ENCODE results near the gene LDHD.
"Not testable (repeated sequence)": the region's sequence is repeated elsewhere in the genome, so short reads cannot be mapped to it uniquely, and the experiment has no call there.

LDHD gene

DNA sequence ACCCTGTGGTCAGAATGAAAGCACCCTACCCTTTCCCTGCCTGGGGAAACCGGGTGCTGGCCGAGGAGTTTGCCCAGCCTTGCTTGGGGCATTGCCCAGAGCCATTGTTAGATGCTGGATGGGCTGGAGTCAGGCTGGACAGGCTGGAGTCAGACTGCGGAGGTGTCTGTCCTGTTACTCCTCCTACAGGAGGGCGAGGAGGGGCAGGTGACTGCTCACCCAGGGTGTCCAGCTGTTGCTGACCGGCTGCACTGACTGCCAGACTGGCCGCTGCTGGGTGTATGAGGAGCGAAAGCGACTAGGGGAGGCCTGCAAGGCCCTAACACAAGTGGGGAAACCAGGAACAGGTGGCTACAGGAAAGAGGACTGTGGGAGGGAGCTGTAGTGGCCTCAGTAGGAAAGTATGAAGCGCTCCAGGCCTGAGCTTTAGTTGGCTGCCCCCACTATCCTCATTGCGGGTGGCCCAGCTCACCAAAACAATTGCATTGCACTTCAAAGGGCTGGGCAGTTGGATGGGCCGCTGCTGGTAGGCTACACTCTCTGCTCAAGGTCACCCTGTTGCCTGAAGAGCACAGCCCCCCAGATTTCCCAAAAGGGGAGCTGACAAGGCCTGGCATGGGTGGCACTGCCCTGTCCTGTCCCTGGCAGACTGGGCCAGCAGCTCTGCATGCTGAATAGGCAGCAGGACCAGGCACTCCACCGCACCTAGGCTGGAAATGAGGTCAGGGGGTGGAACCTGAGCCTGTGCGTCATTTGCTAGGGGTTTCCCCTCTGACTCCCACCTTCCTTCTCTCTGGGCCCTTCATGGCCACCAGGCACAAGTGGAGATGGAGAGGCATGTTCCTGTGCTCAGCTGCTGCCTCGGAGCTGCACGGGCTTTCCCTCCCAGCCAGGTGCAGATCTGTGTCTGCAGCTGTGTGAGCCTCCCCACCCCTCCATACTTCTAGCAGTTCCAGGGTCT is 18.4 kb downstream of the LDHD start:
- DNase-seq = no peak

DNA sequence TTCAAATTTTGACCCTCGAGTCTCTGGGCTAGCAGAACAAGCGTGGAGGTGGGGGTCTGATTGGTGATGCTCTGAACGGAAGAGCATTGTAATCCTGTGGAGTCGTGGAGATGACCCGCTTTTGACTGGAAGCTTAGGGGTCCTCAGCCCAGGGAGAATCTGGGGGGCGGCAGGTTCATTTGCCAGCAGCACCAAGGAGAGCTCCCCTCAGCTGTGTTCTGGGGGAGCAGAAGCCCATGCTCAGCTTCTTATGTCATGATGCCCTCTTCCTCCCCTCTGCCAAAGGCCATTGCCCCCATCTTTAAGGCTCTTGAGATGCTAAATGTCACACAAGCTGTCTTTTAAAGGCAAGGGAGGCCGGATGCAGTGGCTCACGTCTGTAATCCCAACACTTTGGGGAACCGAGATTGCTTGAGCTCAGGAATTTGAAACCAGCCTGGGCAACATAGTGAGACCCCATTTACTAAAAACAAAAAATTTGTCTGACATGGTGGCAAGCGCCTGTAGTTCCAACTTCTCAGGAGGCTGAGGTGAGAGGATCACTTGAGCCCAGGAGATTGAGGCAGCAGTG is 19.3 kb downstream of the LDHD start:
- DNase-seq = no peak

DNA sequence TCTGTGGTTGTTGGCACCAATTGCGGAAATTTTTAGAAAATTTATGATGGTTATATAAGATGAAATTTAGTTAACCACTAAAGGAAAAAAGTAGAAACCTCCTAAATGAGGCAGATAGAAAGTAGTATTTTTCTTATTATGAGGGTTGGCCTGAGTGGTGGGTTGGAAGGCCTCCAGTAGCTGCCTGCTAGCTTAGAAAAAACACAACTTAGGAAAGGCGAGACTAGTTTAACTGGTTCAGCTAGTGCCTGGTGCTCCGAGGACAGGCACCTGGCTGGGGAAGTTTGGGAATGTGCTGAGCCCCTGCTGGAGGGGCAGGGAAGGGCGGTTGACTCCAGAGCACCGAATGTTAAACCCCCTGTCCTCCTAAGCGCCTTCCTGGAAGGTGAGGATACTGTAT is 19.9 kb downstream of the LDHD start:
- DNase-seq = no peak

DNA sequence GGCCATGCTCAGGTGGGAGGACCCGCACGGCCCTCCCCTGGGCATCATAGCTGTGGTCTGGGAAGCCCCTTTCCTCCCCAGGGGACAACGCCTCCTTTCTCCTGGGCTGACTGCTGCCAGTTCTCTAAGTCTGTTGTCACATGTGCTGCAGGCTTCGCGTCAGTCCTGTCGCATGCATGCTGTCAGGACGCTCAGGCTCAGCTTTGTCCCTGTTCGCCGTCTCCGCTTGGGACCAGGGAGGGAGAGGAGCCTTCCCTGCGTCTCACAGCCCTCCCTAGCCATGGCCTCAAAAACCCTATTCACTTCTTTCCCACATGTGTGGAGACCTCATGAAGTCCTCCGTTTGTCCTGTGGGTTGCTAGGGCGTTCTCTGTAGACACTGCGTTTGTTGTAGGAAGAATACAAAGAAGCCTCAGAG is 21.4 kb downstream of the LDHD start:
- DNase-seq = no peak

DNA sequence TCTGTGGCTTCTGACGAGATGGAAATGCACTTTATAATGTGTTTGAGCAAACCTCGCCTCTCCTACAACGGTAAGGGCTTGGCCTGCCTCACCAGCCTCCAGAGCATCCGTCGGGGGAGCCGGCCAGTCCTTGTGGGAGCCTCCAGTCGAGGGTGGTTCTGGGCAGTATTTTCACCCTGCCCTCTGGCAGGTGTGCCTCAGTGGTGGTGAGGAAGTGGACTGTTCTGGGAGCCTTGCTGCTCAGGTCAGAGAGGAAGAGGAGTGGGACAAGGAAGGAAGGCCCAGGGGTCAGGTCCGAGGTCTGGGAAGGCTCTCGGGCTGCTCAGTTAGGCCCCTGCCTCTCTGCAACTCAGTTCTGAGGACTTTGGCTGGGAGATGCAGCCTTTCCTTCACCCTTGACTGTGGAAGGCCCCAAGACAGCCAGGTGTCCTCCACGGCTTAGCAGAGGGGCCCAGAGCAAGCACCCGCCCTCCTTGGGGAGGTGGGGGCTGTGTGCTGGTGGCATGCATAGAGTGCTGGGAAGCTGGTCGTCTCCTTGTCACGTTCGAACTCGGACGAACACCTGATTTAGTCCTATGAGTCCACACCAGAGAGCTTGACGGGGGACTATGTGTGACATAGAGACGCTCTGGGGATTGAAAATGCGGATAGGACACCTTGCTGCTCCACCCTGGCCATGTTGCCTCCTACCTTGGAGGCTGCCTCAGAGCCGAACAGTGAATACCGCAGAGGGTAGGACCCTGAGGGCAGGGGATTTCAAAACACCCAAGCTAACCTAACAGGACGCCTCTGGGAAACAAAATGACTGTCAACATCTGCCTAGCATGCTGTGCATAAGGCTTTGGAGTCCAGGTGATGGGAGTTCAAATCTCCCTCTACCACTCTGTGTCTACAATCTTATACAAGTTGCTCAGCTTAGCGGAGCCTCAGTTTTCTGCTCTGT is 22.7 kb downstream of the LDHD start:
- no peak for DNase-seq

DNA sequence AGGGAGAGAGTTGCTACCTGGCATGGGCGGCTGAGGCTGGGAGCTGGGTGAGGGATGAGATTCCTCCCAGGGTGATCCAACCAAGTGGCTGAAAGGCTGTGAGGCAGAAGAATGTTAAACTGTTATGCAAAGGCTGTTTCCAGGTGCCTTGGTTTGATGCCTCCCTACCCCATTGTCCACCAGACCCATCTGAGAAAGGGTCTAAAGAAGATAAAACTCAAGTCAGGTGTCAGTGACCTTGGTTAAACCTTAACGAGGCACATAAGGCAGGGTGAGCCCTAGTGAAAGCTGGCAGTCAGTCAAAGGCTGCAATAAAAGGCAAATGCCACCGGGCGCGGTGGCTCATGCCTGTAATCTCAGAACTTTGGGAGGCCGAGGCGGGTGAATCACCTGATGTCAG is 23.8 kb downstream of the LDHD start:
- DNase-seq = no peak

DNA sequence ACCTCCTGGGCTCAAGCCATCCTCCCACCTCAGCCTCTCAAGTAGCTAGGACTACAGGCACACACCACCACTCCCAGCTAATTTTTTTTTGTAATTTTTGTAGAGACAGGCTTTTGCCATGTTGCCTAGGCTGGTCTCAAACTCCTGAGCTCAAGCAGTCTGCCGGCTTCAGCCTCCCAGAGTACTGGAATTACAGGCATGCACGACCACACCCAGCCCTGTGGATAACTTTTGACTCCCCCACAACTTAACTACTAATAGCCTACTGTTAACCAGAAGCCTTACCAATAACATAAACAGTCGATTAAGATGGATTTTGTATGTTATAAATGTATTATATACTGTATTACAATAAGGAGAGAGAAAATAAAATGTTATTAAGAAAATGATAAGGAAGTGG is 25.0 kb downstream of the LDHD start:
- DNase-seq = not testable (repeated sequence)

DNA sequence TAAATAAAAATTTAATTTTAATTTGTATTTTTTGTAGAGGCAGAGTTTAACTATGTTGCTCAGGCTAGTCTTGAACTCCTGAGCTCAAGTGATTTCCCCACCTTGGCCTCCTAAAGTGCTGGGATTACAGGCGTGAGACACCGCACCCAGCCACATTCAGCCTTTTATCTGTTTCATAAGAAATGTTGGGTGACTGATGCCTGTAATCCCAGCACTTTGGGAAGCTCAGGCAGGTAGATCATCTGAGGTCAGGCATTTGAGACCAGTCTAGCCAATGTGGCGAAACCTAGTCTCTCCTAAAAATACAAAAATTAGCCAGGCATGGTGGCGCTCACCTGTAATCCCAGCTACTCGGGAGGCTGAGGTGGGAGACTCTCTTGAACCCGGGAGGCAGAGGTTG is 25.7 kb downstream of the LDHD start:
- DNase-seq = not testable (repeated sequence)

DNA sequence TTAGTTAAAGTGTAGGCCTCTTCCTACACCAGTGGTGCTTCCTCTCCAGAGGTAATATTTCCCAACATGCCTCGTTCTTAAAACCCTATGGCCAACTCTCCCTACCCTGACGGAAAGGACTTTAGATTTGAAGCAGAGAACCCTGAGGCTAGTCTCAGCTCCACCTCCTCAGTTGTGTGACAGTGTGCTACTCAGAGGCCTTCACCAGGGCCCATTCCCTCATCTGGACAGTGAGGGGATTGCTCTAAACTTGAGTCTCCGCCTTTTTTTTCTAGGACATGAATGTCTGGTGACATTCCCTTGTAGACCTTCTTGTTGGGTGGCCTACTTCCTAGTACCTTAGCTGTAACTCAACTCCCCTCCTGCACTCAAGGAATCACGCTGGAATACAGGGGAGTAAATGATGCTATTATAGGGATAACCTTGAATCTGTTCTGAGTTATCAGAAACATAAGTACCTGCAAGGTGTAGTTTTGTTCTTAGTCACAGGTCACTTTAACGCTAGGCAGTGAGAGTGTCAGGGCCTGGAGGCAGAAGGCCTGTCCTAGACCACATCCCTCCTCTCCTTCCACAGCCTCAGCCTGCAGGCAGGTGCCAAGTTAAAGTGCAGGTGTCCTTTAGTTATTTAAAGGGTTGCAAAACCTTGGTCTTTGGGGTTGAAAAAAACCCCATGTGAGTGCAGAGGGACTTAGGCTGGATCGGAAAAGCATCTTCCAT is 26.9 kb downstream of the LDHD start:
- no peak for DNase-seq

DNA sequence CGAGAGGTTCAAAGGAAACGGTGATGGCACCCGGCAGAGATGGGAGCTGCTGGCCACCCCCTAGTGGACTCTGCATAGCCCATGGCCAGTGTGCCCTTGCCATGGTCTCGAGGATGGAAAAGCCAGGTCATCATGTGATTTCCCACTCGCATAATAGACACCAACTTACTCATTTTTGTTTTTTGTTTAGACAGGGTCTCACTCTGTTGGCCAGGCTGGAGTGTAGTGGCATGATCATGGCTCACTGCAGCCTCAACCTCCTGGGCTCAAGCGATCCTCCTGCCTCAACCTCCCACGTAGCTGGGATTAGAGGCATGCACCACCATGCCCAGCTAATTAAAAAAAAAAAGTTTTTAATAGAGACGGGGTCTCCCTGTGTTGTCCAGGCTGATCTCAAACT is 27.6 kb downstream of the LDHD start:
- DNase-seq = no peak

DNA sequence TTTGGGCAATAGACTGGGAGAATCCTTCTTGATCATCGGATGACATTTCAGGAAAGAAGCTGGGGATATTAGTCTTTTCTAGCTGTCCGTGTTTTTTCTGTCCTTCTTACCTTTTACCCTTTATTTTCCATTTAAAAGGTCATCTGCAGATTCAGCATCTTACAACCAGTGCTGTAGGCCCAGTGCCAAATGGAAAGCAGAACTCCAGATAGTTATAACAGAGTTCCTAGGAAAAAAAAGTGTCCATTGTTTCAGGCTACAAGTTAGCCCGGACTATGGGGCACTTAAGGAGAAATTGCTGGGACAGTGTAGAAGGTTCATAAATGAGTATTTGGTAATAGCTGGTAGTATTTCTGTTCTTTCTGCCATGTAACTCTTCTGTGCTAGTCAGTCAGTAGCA is 28.4 kb downstream of the LDHD start:
- DNase-seq = no peak

DNA sequence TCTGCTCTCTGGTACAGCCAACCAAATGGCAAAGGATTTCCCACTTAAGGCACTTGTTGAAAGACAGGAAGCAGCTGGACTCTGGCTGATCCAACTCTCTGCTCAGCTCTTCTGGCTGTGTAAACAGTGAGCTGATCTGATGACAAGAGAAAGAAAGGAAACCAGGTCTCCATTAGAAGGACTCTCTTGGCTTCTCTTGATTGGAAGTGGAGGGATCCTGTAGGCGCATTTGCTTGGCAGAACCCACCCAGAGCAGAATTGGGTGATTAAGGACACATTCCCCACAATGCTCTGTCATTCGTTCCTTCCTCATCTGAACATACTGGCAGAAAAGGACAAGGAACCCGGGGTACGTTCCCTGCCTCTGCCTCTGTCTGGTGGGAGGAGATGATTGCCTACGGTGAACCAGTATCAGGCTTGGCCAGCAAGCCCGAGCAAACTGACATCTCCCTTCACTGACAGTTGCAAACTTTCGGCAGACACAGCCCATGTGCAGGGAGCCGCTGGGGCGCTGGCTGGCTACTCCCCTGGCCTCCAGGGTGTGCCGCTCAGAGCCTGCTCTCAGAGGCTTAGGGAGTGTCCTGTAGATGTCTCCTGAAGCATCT is 29.1 kb downstream of the LDHD start:
- peak; percentile 53 for DNase-seq

DNA sequence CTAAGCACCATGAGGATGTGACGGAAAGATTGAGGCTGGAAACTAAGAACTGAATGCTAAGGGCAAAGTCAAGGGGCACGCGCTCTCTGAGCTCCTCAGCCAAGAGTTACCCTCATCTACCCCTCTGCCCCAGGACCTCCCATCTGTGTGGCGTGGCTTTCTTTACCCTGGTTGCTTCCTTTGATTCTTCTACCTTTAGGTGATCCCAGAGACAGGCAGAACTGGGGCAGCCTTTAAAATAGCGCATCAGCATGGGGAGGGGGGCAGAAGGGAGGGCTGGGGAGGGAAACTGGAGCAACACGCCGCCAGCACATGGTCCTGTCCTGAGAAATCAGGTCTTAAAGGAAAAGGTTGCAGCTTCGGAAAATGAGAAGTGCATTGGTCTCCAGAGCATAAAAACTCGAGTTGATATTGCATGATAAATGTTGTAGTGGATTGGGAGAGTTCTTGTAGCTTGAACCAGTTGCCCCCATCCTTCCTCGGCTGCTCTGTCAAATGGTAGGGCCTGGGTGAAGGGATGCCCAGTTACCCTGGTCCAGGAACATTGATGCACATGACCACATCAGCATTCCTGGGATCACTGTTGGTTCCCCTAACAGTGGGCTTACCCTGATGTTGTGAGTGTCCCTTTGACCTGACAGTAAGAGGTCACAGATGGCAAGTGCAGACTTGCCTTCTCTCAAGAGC is 29.7 kb downstream of the LDHD start:
- DNase-seq = no peak

DNA sequence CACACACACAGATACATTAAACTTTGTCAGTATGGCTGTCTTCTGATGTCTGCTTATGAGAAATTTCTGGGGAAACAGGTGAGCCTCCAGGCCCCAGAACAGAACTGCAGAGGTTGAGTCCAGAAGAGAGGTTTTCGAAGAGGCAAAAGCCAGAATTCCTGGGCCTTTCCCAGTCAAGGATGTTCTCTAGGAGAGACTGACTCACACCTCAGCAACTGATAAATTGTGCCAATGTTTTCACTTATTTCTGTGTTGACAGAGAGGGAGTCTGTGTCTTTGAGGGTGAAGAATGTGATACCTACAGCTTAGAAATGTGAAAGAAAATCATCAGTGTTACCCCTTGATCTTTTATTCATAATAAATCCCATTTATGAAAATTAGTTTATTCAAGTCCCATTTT is 30.3 kb downstream of the LDHD start:
- DNase-seq = no peak

DNA sequence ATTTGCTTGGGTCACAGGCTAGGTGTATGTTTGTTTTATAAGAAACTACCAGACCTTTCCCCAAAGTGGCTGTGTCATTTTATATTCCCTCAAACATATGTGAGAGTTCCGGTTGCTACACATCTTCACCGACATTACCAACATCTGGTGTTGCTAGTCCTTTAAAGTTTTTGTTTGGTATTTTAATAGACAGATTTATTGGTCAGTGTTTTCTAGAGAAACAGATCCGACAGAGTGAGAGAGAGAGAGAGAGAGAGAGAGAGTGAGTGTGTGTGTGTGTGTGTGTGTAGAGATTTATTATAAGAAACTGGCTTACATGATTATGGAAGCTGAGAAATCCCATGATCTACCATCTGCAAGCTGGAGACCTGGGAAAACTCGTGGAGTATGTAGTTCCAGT is 31.0 kb downstream of the LDHD start:
- no peak for DNase-seq

DNA sequence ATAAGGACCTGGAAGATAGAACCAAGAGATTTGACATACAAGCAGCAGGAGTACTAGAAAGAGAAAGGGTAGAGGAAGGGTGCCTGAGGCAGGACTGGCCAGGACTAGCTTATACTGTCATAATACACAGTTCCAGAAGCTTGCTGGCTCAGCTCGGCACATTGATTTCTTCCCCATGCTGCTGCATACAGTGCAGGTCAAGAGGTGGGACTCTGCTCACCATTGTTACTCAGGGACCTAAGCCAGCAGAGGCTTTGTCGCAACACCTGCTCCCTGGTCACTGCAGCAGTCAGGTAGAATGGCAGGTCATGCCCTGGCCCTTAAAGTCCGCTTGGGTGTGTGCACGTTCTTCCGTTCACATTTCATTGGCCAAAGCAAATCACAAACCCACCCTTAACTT is 32.8 kb downstream of the LDHD start:
- no peak for DNase-seq

DNA sequence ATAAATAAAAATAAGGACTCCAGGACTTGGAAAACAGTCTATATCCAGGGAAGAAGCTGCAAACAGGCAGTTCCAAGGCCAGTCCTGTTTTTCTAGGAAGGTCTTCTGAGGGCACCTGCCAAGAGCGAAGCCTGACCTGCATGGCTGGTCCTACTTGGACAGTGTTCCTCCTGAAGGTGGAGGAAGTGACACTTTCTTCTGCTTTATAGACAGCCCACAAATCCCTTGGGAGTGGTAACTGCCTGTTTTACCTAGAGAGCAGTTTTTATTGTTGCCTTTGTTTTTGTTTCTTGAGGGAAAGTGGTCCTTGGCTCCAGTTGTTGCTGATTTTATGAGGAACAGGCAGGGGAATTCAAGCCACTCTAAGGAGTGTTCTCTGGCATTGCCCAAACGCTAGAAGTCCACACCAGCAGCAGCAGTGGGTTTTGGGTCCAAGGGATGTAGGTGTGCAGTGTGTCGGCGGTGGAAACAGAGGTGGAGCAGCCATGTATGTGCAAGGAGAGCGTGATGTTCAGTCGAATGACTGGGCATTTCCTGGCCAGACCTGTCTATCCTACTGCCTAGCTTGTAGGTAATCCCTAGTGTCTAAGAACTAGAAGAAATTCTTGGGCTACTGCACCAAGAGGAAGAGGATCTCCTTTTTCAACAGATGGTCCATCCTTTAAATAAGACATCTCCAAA is 35.3 kb downstream of the LDHD start:
- DNase-seq = no peak

DNA sequence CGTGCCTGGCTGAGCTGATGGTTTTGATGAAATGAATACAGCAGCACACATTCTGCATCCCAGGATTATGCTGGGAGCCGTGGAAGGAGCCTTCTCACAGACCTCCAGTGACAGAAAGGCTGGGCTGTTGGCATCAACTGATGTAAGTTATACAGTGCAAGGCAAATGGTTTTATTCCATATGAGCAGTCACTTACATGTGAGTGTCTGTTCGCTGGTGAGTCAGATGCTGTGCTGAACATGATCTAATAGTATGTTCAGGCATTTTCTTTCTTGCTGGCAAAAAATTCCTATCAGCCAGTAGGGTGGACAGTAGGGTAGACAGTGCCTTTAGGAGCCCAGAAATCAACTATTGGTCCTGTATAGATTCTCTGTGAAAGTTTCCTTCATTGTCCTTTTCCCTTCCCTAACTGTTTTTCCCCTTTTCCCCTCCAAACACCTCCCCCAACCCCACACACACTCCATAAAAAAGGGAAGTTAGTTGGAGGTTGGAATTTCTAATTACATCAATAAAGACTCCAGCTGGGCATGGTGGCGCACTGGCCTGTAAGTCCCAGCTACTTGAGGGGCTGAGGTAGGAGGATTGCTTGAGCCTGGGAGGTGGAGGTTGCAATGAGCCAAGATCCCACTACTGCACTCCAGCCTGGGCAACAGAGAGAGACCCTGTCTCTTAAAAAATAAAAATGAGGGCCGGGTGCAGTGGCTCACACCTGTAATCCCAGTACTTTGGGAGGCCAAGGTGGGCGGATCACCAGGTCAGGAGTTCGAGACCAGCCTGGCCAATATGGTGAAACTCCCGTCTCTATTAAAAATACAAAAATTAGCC is 36.2 kb downstream of the LDHD start:
- DNase-seq = peak; percentile 61

DNA sequence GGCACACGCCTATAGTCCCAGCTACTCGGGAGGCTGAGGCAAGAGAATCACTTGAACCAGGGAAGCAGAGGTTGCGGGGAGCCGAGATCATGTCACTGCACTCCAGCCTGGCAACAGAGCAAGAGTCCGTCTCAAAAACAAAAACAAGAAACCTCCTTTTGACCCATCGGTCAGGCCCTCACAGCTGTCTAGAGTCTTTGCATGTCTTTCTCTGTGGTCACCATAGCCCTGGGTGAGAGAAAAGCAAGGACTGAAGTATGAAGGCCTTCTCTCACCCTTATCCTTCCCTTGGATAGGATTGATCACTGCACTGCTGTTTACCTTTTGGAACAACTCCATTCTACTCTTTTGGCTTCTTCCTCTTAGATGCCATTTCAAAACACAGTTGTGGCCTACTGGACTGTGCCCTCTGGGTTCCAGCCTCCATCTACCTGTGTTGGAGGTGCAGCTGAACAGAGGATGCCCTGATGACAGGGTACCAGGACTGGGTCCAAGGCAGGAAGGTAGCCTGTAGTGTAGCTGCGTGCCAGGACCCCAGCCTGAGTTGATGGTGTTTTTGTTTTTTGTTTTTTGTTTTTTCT is 37.1 kb downstream of the LDHD start:
- DNase-seq = no peak

DNA sequence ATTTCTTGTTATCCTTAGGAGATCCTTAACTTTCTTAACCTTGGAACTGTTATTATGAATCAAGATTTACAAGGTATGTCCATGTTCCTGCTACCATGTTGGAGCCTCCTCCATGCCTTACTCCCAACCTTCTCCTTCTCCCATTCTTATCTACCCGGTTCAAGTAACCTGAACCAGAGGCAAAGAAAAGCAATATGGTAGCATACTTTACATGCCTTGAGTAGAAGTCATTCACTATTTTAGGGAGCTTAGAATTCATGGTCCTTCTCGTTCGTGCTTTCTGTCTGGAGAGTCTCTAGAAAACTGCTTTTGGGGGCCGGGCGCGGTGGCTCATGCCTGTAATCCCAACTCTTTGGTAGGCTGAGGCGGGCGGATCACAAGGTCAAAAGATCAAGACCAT is 37.7 kb downstream of the LDHD start:
- no peak for DNase-seq
